Cardiac fibroblast (primary cell): Measurements from ENCODE around the gene SCNM1.

Experiments
- DNase-seq, 2 donors: peaks; one replicate each; pipeline versions ENCODE4 v3.0.0 to v3.0.0-alpha.2; 2010; ENCODE audit warnings: low read depth in 2 of 2
- H3K4me3 ChIP-seq, 2 donors: replicated peaks in 1 of 2; 1 replicate in 1 of 2; 2 replicates in 1 of 2; pipeline ENCODE4 v1.5.1; 2011; ENCODE audit warnings: low read depth in 2 of 2, low read length in 2 of 2, mild to moderate bottlenecking in 2 of 2, moderate library complexity in 1 of 2
- TF ChIP-seq, protein P1 (sequence below): IDR thresholded peaks from one replicate; pipeline ENCODE4 v1.5.1; 2011; ENCODE audit warnings: low read depth, mild to moderate bottlenecking, low read length, inconsistent platforms

The SCNM1 gene

DNA sequence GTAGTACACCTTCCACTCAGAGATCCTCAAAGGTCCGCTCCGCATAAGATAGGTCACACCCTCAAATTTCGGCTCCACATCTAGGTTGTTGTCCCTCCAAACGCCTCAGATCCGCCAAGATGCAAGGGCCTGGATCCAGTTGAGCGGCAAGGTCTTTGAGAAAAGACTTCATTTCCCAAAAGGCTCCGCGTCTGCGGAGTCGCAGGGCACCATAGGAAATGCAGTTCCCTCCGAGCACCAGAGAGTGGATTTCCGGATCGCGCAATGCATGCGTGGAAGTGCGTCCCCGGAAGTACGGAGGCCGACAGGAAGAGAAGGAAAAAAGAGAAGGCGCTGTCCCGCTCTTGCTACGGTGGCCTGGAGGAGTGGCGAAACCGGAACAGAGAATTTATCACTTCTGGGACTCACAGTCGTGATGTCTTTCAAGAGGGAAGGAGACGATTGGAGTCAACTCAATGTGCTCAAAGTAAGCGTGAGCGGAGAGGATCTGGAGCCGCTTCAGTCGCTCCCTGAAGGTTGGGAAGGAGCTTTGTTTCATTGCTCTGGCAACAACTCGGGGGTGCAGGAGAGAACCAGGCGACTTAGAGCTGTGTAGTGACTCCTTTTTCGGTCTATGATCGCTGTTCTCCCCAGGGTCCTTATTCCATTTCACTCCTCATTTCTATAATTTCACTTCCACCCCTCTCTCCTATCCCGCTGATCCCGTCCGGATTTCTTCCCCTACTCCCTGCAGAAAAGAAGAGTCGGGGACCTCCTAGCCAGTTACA lies at the start of gene SCNM1, which contains the start of gene LYSMD1:
SCNM1 (plus strand) TSS at position 407 of the 767 bp plus-strand sequence; CDS start at position 416, 9 bp downstream.
LYSMD1 (minus strand) TSS at position 165 of the 767 bp plus-strand sequence. CDS start 644 bp downstream, outside the sequence.
- peak; percentile 99 to 100 for DNase-seq
- H3K4me3 ChIP-seq, result peak within 1 kb of the TSS; percentile 67 to 88
- TF ChIP-seq, protein P1, sequence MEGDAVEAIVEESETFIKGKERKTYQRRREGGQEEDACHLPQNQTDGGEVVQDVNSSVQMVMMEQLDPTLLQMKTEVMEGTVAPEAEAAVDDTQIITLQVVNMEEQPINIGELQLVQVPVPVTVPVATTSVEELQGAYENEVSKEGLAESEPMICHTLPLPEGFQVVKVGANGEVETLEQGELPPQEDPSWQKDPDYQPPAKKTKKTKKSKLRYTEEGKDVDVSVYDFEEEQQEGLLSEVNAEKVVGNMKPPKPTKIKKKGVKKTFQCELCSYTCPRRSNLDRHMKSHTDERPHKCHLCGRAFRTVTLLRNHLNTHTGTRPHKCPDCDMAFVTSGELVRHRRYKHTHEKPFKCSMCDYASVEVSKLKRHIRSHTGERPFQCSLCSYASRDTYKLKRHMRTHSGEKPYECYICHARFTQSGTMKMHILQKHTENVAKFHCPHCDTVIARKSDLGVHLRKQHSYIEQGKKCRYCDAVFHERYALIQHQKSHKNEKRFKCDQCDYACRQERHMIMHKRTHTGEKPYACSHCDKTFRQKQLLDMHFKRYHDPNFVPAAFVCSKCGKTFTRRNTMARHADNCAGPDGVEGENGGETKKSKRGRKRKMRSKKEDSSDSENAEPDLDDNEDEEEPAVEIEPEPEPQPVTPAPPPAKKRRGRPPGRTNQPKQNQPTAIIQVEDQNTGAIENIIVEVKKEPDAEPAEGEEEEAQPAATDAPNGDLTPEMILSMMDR, result no peak

DNA sequence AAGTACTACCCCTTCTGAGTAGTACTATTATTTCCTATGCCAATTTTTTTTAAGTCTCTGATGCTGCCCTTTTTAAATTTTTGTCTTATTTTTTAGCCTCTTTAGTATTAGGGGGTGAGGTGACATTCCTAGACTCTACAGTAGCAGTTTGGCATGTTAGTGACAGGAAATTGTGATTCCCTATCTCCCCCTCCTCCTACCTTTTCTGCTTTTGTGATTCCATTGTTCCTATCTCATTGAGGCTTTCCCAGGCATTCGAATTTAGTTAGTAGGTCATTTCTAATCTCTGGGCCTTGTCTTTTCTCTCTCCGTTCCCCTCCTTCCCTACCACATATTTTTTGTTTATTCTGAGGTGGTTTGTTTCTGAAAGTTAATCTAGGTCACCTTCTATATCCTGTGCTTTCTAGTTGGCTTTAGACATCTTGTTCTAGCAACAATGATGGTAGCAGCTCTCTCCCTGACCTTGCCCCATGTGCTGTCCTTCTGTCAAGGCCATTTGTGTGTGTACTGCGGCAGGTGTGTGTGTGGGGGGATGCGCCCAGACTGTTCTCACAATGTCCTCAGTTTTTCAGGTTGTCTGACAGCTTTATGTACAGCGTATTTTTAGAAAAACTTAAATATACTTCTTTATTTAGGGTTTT lies 41.1 kb upstream of the SCNM1 start:
- TF ChIP-seq, protein P1, result no peak
- no peak overlapping the region for H3K4me3 ChIP-seq

DNA sequence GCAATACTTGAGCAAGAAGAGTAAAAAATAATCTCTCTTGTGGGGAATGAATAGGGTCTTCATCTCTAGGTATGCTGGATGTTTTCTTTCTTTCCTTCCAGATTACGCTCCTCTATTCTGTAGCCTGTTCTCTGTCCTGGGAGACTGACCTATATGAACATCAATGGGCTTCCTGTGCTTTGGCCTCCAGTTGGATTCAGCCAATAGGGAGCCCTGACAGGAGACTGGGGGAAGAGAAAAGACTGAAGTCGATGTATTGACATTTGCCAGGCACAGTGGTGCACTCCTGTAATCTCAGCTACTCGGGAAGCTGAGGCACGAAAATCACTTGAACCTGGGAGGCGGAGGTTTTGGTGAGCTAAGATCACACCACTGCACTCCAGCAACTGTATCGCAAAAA lies 37.1 kb upstream of the SCNM1 start:
- TF ChIP-seq, protein P1, result no peak
- H3K4me3 ChIP-seq, result no peak overlapping the region
- no peak for DNase-seq

More for the DNA sequence above, 41.1 kb upstream of the SCNM1 start:
- DNase-seq, result no peak

GRCh38 chr1:151130987-151131586 lies 34.9 kb upstream of the SCNM1 start:
- peak overlapping the region; percentile 22 to 34 for H3K4me3 ChIP-seq
- DNase-seq, result peak; percentile 85 to 88
- TF ChIP-seq, protein P1, result no peak

- H3K4me3 ChIP-seq, result peak overlapping the region; percentile 22 to 34
- peak; percentile 17 to 27 for DNase-seq
- TF ChIP-seq, protein P1, result no peak
These were observed 34.1 kb upstream of the SCNM1 start for GRCh38 chr1:151131701-151132334.

DNA sequence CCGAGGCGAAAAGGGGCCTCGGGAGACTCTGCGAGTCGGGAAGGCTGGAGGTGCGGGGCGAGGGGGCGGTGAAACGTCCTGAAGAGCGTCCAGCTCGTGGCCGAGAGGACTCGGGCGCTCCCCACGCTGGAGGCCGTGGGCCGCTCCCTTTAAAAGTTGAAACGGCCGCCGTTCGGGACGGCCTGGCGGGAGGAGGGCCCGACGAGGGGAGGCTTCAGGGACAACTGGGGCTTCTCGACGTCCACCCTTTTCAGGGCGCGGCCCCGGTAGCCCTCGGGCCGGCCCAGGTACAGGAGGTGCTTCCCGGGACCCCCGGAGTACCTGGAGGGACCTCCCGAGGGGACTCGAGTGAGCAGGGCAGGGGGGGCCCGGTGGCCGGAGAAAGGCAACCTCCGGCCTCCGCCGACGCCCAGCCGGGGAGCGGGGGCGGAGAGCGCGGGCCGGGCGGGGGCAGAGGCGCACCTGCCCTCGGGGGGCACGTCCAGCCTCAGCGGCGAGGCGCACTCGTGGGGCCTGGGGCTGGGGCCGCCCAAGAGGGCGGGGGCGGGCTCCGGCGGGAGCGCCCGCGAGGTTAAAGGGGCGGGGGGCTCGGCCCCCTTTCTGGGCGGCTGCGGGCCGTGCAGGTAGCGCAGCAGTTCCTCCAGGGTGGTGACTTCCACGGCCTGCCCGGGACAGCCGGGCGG lies 33.5 kb upstream of the SCNM1 start:
- no peak for DNase-seq
- no peak overlapping the region for H3K4me3 ChIP-seq
- TF ChIP-seq, protein P1, result no peak
